Daoy (cell line): ENCODE results near the gene AQP11. TPM values are rescaled to one million over a fixed set of nuclear protein-coding genes. Genes with fewer than 3 reads are reported as not detected.

Experiments
- DNase-seq: peaks from one replicate; pipeline ENCODE4 v3.0.0-alpha.2; 2015; ENCODE audit warnings: low read depth
- total RNA-seq: library from RNA; depleted of rRNA; stranded (reverse); fragments of >200 nt; shearing (Covaris generic); gene quantifications from 2 replicates; pipeline ENCODE4 v1.2.3, GENCODE V29; 2014; rRNA removed

Gene AQP11
- total RNA-seq, 1 experiment from 2014 or later, result 0.23 TPM

DNA sequence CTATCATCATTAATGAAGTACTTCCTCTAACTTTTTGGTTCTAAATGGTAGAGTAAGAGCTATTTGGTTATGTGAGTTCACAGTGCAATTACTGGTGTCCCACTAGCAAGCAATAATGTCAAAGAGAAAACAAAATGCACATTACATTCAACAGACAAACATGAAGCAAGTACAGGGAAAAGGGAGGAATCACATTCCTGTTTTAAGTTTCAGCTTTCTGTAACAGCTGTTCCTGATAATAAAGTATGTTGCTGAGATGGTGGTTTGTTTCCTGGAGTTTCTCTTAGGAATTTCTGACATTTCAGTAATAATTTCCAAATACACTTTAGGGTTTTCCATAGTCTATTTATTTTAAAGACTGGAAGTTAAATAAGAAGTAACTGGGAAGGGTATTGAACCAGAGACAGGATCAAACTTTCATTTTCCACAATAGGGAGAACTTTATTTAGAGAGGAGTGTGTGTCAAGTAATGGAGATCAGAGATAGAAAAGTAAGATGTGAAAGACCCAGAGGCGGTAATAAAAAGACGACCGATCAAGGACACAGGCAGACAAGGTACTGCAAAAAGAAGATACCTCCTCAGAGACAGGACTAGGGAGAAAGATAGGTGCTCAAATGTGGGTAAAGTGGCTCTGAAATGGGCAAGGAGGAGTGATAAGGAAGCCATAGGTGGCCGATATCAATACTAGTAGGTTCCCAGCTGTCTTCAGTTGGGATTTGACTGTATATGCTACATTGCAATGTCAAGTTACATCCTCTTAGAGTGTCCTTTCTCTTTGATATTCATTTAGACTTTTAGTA is 68.7 kb downstream of the AQP11 start:
- DNase-seq, result no peak

Other genes starting within 250 kb of the AQP11 start
- gene PAK1, start 115.9 kb upstream of the AQP11 start, total RNA-seq, result 21.9 and 56.0 TPM in 2 replicates
- gene CLNS1A, start 47.8 kb downstream of the AQP11 start, total RNA-seq, result 236 and 286 TPM in 2 replicates
- 13.2 and 27.5 TPM in 2 replicates for gene RSF1, start 230.8 kb downstream of the AQP11 start, total RNA-seq
- 15.1 and 19.4 TPM in 2 replicates for gene AAMDC, start 231.2 kb downstream of the AQP11 start, total RNA-seq